Stimulated activated CD4-positive, alpha-beta T cell treated with anti-CD3 and anti-CD28 coated beads, Interleukin-12 subunit alpha, Interleukin-12 subunit beta, amount 100 ng/mL, for 24 hours (primary cell): Measurements from ENCODE around the gene MYO16.

ENCODE experiments used
- DNase-seq, 2 experiments: peaks; one replicate each; pipeline ENCODE4 v3.0.0-alpha.2; 2020; ENCODE audit warnings: low read depth in 2 of 2

The MYO16 gene

DNA sequence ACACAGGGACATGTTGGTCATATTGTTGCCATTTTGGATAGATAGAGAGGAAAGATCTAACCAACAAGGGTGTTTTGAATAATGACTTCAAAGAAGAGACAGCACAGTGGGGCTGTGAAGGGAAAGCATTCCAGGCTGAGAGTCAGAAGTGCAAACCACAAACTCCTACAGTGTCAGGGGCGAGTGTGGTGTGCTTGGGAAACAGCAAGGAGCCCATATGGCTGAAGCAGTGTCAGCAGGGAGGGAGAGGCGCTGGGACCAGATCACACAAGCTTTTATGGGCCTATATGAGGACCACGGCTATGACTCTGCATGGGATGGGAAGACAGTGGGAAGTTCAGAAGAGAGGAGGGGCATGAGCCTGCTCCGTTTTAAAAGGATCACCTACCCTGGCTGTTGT is 166.4 kb downstream of the MYO16 start:
- no peak for DNase-seq

GRCh38 chr13:108797354-108797753 is 167.9 kb downstream of the MYO16 start:
- DNase-seq = no peak

DNA sequence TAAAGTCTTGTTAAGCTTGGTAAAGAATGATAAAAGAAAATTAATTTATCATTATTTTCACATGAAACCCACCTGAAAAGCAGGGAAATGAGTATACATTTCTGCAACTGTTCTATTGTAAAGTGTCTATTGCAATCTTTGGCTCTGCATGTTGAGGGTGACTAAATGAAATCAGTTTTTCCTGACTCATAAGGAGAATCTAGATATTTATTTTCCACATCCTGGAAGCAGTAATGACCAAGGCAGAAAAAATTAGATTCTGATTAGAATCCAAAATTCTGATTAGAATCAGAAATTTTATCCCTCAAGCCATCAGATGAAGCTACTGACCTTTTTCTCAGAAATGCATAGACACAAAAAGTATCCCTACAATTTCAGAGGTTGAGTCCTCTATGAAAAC is 178.4 kb downstream of the MYO16 start:
- DNase-seq = no peak

- DNase-seq = no peak
Measured at GRCh38 chr13:108812165-108812564, 182.8 kb downstream of the MYO16 start.

DNA sequence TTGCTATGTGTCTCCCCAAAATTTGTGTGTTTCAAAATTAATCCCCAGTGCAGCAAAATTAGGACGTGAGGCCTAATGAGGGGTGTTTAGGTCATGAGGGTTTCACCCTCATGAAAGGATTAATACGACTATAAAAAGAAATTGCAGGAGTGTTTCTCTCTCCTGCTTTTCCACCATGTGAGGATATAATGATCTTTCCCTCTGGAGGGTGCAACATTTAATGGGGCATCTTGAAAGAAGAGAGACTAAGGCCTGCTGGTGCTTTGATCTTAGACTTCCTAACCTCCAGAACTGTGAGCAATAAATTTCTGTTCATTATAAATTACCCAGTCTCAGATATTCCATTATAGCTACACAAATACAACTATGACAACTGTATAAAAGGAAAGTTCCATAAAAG is 183.2 kb downstream of the MYO16 start:
- no peak for DNase-seq

- no peak for DNase-seq
Measured at GRCh38 chr13:108813587-108814170, 184.3 kb downstream of the MYO16 start.

- DNase-seq = no peak
Measured at GRCh38 chr13:108816375-108816774, 187.0 kb downstream of the MYO16 start.

DNA sequence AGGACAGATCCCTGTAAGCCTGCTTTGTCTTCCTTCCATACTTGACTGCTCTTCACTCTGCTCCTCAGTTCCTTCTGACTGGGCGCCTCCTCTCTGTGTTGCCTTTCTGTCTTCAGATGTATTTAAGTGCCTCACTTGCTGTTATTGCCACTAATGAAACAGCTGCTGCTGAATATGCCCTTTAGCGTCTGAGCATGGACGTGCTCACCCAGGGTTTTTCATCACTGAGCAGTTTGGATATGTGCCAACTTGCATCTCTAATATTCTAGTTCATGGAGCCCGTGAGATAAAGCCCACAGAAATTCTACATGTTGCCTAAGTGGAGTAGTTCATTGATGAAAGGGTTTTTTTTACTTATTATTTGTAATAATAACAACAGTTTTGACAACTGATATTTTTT is 198.2 kb downstream of the MYO16 start:
- DNase-seq = no peak

DNA sequence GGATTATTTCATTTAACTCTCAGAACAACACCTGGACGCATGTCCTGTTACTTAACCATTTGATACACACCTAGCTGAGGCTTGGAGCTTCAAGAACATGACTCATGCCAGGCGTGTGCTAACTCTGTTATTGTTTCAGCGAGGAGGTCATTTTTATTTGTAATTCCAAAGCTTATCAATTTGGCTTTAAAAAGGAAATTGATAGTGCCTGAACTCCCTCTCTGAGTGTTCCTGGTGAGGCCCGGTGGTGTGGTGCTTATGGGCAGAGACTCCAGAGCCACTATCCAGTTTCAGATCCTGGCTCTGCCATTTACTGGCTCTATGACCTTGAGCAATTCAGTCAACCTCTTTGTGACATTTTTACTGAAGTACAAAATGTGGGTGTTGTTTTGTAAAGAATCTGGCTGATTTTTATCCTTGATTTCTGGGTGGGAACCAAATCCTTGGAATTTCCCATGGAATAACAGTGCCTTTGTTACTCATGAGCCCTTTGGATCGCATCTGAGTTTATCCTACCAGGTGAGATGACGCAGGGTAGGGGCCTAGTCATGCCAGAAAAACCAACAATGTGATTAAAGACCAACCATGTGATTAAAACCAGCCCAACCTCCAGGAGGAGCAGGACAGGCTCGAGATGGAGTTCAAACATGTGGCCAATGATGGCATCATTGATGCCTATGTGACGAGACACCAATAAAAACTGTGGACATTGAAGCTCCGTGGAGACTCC is 198.8 kb downstream of the MYO16 start:
- DNase-seq = no peak

DNA sequence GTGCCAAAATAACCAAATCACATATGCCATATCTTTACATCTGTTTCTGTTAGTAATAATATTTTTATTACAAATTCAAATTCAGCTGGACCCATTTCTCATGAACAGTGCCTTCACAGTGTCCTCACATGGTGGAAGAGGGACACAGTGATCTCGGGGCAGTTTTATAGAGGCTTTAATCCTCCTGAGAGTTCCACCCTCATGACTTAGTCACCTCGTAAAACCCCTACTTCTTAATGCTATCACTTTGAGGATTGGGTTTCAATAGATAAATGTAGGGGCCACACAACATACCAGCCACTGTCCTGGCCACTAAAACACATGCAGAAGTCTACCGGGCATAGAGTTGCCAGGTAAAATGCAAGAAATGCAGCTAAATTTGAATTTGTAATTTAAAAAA is 201.5 kb downstream of the MYO16 start:
- no peak for DNase-seq

GRCh38 chr13:108833531-108833930 is 204.1 kb downstream of the MYO16 start:
- no peak for DNase-seq

DNA sequence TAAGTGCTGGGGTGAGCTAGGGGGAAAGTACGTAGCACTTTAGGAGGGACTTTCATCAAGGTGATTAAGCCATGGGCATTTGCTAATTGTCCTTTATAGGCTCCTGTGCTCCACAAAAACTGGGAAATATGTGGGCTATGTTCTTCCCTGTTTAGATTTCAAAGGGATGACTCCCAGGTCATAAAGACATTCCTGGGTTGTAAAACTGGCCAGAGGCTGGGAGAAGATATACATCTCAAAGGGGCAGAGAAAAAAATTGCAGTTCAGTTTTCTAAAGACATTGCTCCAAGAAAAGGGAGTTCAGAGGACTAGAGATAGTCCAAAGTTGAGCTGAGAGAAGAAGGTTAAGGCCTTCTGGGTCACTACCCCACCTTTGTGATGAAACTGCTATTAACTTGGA is 204.8 kb downstream of the MYO16 start:
- no peak for DNase-seq

- DNase-seq = no peak
Measured at GRCh38 chr13:108835083-108835482, 205.7 kb downstream of the MYO16 start.

DNA sequence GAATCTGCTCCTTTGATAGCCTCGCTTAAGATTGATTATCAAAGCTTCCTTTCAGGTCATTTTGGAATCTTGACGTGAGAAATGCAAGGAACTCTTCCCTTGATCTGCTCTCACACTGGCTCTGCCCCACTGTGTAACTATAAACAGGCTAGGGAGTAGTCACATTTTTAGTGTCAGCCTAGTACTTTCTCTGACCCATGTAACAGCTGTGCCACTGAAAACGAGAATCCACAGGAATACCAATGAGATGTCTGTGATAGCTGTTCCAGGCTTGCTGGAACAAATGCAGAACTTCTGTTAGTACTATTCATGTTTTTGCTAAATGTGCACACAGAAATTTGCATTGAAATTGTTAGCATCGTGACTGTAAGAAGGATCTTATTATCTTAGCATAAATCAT is 221.3 kb downstream of the MYO16 start:
- DNase-seq = no peak

DNA sequence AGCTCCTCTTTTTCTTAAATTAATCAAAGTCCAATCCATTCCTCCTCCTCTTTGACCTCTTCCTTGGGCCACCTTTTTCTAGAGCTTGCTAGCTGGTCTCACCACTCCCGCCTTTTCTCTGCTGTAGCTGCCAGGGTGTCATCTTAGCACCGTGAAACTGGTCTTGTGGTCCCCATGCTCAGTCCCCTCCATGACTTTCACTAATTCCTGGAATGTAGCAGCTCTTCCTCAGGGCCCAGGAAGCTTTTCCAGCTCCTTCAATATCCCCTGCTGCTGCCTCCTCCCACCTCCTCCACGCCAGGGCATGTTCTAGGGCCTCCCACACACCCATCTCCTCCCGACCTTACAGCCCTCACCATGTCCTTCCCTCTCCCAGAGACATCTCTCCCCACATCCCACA is 222.2 kb downstream of the MYO16 start:
- DNase-seq = no peak

DNA sequence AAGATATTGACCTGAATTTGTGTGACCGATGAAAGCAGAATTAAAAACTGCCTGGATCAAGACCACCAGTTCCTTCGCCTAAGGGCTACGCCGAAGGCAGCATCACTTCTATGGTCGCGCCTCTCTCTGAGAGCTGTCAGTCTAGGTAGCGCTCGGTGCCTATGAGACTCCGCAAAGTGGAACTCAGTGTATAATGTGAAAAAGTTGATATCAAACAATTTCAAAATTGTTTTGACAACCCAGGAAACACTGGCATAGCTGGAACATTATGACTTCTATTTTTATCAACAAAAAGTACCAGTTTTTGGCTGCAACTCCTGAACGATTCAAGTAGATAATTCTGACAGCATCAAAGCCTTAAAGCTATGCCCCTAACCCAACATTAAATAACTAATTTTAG is 223.6 kb downstream of the MYO16 start:
- no peak for DNase-seq

GRCh38 chr13:108855737-108856387 is 226.5 kb downstream of the MYO16 start:
- no peak for DNase-seq

DNA sequence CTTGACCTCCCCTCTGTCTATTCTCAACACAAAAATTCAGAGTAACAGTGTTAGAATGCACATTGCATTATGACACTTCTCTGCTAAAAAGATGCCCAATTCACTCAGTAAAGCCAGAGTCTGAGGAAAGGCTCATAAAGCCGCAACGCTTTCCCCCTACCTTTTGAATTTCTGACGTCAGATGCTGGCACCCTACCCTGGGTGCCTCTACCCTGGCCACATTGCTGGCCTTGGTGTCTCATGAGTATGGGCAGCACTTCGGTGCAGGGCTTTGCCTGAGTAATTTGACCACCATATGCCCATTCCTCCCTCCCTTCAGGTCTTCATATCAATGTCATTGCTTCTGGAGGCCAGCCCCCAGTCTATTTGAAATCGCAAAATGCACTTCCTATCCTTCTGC is 229.3 kb downstream of the MYO16 start:
- DNase-seq = no peak

DNA sequence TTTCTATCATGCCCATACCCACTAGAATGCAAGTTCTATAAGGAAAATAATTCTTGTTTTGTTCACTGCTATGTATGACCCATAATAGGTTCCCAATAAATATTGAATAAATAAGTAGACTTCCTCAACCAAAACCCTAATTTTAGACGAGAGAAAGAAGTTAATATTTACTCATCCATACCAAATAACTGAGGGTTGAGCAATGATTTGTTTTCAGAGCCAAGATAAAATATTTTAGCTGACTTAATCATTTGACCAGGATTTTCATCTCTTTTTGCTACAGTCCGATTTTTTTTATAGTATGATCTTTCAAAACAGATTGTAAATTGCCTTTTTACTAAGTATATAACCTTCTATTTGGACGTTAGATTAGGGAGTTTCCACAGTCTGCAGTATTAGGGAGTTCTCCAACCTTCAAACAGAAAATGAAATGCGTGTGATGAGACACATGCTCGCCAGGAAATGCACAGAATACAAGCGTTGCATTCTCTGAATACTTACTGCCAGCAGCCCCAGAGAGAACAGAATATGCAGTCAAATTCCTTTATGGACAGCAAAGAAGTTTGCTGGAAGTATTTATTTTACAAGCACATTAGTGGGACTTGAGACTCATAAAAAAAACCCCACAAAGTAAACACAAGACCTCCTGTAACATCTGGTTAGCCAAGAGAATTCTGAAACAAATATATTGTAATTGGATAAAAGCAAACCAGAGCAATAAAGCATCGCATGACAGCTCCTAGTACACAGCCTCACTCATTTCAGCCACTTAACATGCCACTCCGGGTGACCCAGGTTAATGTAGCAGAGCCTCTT is 230.0 kb downstream of the MYO16 start:
- DNase-seq = no peak

DNA sequence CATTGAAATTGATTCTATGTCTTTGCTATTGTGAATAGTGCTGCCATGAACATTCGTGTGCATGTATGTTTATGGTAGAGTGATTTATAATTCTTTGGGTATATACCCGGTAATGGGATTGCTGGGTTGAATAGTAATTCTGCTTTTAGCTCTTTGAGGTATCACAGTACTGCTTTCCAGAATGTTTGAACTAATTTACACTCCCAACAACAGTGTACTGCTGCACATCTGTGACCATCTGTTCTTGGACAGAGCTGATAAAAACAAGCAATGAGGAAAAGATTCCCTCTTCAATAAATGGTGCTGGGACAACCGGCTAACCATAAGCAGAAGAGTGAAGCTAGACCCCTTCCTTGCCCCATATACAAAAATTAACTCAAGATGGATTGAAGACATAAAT is 231.0 kb downstream of the MYO16 start:
- no peak for DNase-seq

DNA sequence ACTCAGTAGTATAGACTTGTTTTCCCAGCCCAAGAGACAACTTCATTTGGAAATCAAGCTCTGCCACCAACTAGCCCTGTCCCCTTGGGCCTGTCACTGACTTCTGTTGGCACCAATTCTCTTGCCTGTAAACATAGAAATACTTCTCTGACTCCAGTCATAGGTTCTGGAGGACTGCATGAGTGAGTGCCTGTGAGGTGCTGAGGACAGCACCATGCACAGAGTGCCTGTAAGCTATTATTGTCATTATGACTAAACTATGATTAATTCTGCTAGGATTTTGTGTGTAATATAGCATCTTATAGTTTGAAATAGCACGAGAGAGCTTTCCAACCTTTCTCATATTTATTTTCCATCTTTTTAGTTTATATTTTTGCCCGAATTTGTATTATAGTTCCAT is 247.9 kb downstream of the MYO16 start:
- no peak for DNase-seq

DNA sequence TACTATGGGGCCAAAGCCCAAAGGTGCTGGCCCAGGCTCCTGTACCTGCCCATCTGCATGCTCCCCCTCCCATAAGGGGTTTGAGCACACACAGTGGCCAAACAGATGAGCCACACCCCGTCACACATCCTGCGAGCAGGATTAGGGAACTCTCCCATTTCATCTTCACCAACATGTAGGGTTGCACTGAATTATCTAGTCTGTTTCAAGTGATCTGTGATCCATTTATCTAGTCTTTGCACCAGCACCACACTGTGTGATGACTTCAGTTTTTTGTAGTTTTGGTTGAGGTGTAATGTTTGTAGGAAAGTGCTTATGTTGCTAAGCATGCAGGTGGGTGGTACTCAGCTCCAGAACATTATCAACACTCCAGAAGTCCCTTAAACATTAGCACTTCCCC is 249.3 kb downstream of the MYO16 start:
- DNase-seq = no peak
